Keratinocyte (primary cell): ENCODE results near the gene INPP5A. TPM values are rescaled to one million over a fixed set of nuclear protein-coding genes. Genes with fewer than 3 reads are reported as not detected.

Experiments
- DNase-seq: peaks from one replicate; pipeline ENCODE4 v3.0.0-alpha.2; 2011; ENCODE audit warnings: low read depth, missing footprints, low spot score
- FAIRE-seq: peaks from 2 replicates; lab custom pipeline; 2011; peaks lifted over from hg19 to GRCh38; lab: Jason Lieb, UNC
- H2AFZ ChIP-seq: 2 replicates; pipeline ENCODE4 v1.6.0; 2012; ENCODE audit warnings: low read length, control low read depth, inconsistent platforms; ENCODE audit not compliant: control insufficient read depth
- H3K27ac ChIP-seq: 2 replicates; pipeline ENCODE4 v1.5.1; 2011; ENCODE audit warnings: low read length; ENCODE audit not compliant: control insufficient read depth, insufficient read depth
- H3K27me3 ChIP-seq: 3 replicates; pipeline ENCODE4 v1.6.0; 2011; ENCODE audit warnings: low read length; ENCODE audit not compliant: control insufficient read depth, insufficient read depth; ENCODE audit errors: extremely low read depth
- H3K36me3 ChIP-seq, 2 experiments: 2 replicates in 1 of 2; 3 replicates in 1 of 2; pipeline ENCODE4 v1.5.1; 2011; ENCODE audit warnings: low read length in 2 of 2, mild to moderate bottlenecking in 1 of 2; ENCODE audit not compliant: control insufficient read depth in 2 of 2, insufficient read depth in 2 of 2; ENCODE audit errors: extremely low read depth in 1 of 2
- H3K4me1 ChIP-seq: 3 replicates; pipeline ENCODE4 v1.5.1; 2011; ENCODE audit warnings: low read length; ENCODE audit not compliant: control insufficient read depth, insufficient read depth; ENCODE audit errors: extremely low read depth
- H3K4me2 ChIP-seq: 3 replicates; pipeline ENCODE4 v1.6.0; 2011; ENCODE audit warnings: low read depth, low read length; ENCODE audit not compliant: control insufficient read depth, insufficient read depth; ENCODE audit errors: extremely low read depth
- H3K4me3 ChIP-seq, 3 experiments: fragments of 200-600 bp in 1 of 3; sonication (generic) in 1 of 3; 2 replicates in 2 of 3; 3 replicates in 1 of 3; pipeline ENCODE4 v1.5.1; 2011 to 2016; ENCODE audit warnings: low read length in 3 of 3, mild to moderate bottlenecking in 3 of 3, control low read depth in 2 of 3, inconsistent platforms in 1 of 3, low read depth in 1 of 3, mixed read lengths in 1 of 3, mixed run types in 1 of 3, moderate library complexity in 1 of 3; ENCODE audit not compliant: control insufficient read depth in 2 of 3, insufficient read depth in 2 of 3; ENCODE audit errors: extremely low read depth in 1 of 3
- H3K79me2 ChIP-seq: 2 replicates; pipeline ENCODE4 v1.6.0; 2012; ENCODE audit warnings: low read length; ENCODE audit not compliant: control insufficient read depth, insufficient read depth
- H3K9ac ChIP-seq: 3 replicates; pipeline ENCODE4 v1.6.0; 2011; ENCODE audit warnings: low read length; ENCODE audit not compliant: control insufficient read depth, insufficient read depth; ENCODE audit errors: extremely low read depth
- H3K9me1 ChIP-seq: 3 replicates; pipeline ENCODE4 v1.6.0; 2011; ENCODE audit warnings: low read length; ENCODE audit not compliant: control insufficient read depth, insufficient read depth; ENCODE audit errors: extremely low read depth
- H3K9me3 ChIP-seq: 2 replicates; pipeline ENCODE4 v1.5.1; 2012; ENCODE audit warnings: low read depth, low read length; ENCODE audit not compliant: control insufficient read depth
- H4K20me1 ChIP-seq: 3 replicates; pipeline ENCODE4 v1.6.0; 2011; ENCODE audit warnings: low read length; ENCODE audit not compliant: control insufficient read depth, insufficient read depth; ENCODE audit errors: extremely low read depth
- CTCF ChIP-seq, 3 experiments: IDR thresholded peaks in 1 of 3; conservative IDR thresholded peaks in 1 of 3; optimal IDR thresholded peaks in 1 of 3; 2 replicates in 2 of 3; 3 replicates in 1 of 3; pipeline versions ENCODE3 to v1.5.1; 2011; ENCODE audit warnings: low read length in 3 of 3, mild to moderate bottlenecking in 3 of 3, moderate library complexity in 2 of 3, control low read depth in 1 of 3, inconsistent platforms in 1 of 3; ENCODE audit not compliant: insufficient read depth in 2 of 3; ENCODE audit errors: extremely low read depth in 1 of 3
- EZH2 ChIP-seq: IDR thresholded peaks from one replicate; pipeline ENCODE4 v1.6.1; 2012; ENCODE audit warnings: inconsistent platforms, mild to moderate bottlenecking, low read length, moderate library complexity
- dilution Hi-C: fragments of 300-500 bp; cut with MboI; formaldehyde crosslinking; loops from one replicate; pipeline ENCODE4 v1.7.0; 2020; ENCODE audit warnings: low sequenced_read_pairs; ENCODE audit not compliant: extremely low pct_ligation_motif_present
- polyA plus RNA-seq, 5 experiments: library from polyadenylated mRNA; depleted of rRNA in 3 of 5; stranded (reverse) in 3 of 5; stranded (forward) in 1 of 5; unstranded in 1 of 5; fragments of >200 nt; gene quantifications; 1 replicate in 1 of 5; 2 replicates in 3 of 5; 3 replicates in 1 of 5; pipeline versions ENCODE4 v1.2.1 to v1.2.3, GENCODE V29; 2011 to 2012; ENCODE audit warnings: missing spikeins in 2 of 5, low read depth in 1 of 5, low replicate concordance in 1 of 5

INPP5A gene
- polyA plus RNA-seq, 1 donor (not counting 4 experiments of a cell fraction or from before 2014, with no cell fraction given): 11.2 TPM

GRCh38 chr10:132578287-132578951 is 40.8 kb downstream of the INPP5A start:
- H3K79me2 ChIP-seq: peaks cover 10% of the 10 kb centered on the region

GRCh38 chr10:132579027-132579859 is 41.7 kb downstream of the INPP5A start:
- no peak overlapping the region for H3K9ac ChIP-seq
- TF ChIP-seq EZH2 (no peak), CTCF (optimal IDR thresholded peaks at IDR 0.05 in 1 of 3, IDR thresholded peaks at IDR 0.05 in 1 of 3, conservative IDR thresholded peaks at IDR 0.05 in 1 of 3; ENCODE audit: extremely low read depth in 1 of 3, insufficient read depth in 2 of 3, low read length in 3 of 3) (no peak)
- H2AFZ ChIP-seq: no peak overlapping the region
- H3K4me1 ChIP-seq: no peaks in the 10 kb centered on the region
- dilution Hi-C loops: no loop called here
- no peaks in the 10 kb centered on the region for H3K36me3 ChIP-seq
- H3K4me3 ChIP-seq: no peak overlapping the region
- H3K4me2 ChIP-seq: no peak overlapping the region
- no peaks in the 10 kb centered on the region for H3K27me3 ChIP-seq
- no peak overlapping the region for H3K27ac ChIP-seq
- H3K9me3 ChIP-seq: no peaks in the 10 kb centered on the region
- H4K20me1 ChIP-seq: peaks cover 2% of the 10 kb centered on the region
- H3K79me2 ChIP-seq: peaks cover 9% of the 10 kb centered on the region
- DNase-seq: no peak
- H3K9me1 ChIP-seq: no peaks in the 10 kb centered on the region
- FAIRE-seq: no peak

More at GRCh38 chr10:132578287-132578951, 40.8 kb downstream of the INPP5A start:
- Histone ChIP-seq H3K27me3 (no peaks in the 10 kb centered on the region), H4K20me1 (peaks cover 2% of the 10 kb centered on the region), H2AFZ (no peak overlapping the region), H3K4me1 (no peaks in the 10 kb centered on the region), H3K9me1 (no peaks in the 10 kb centered on the region), H3K4me3 (no peak overlapping the region), H3K9ac (no peak overlapping the region), H3K36me3 (no peaks in the 10 kb centered on the region), H3K27ac (no peak overlapping the region), H3K9me3 (no peaks in the 10 kb centered on the region), H3K4me2 (no peak overlapping the region)
- dilution Hi-C loops: no loop called here
- TF ChIP-seq CTCF (optimal IDR thresholded peaks at IDR 0.05 in 1 of 3, IDR thresholded peaks at IDR 0.05 in 1 of 3, conservative IDR thresholded peaks at IDR 0.05 in 1 of 3; ENCODE audit: extremely low read depth in 1 of 3, insufficient read depth in 2 of 3, low read length in 3 of 3): no peak
- no peak for TF ChIP-seq EZH2
- FAIRE-seq: no peak
- no peak for DNase-seq
